ENCODE data around the gene HPS1. TPM values are rescaled to one million over a fixed set of nuclear protein-coding genes. Genes with fewer than 3 reads are reported as not detected.
"Not testable (repeated sequence)": the region's sequence is repeated elsewhere in the genome, so short reads cannot be mapped to it uniquely, and the experiment has no call there.

The HPS1 gene
- total RNA-seq, 2 experiments from 2014 or later = 88.5 to 91.9 TPM

GRCh38 chr10:98396096-98397063, 50.4 kb downstream of the HPS1 start:
- DNase-seq (no peak), ATAC-seq (ENCODE audit: low read depth) (no peak)
- Mint-ChIP-seq H3K27me3 (no peaks in the 10 kb centered on the region), H3K9me3 (no peaks in the 10 kb centered on the region), H3K36me3 (peaks cover 2% of the 10 kb centered on the region), H3K27ac (no peak overlapping the region), H3K4me3 (no peak overlapping the region), H3K4me1 (peaks cover 7% of the 10 kb centered on the region)
- POLR2A ChIA-PET = no interaction called here

- POLR2A ChIA-PET = no interaction called here
- no peak for ATAC-seq (ENCODE audit: low read depth)
- H3K4me1 Mint-ChIP-seq = peaks cover 16% of the 10 kb centered on the region
- no peak for DNase-seq
- no peak overlapping the region for H3K27ac Mint-ChIP-seq
- no peak overlapping the region for H3K4me3 Mint-ChIP-seq
- H3K36me3 Mint-ChIP-seq = peaks cover 2% of the 10 kb centered on the region
- H3K9me3 Mint-ChIP-seq = no peaks in the 10 kb centered on the region
- H3K27me3 Mint-ChIP-seq = no peaks in the 10 kb centered on the region
Observed at GRCh38 chr10:98394851-98395440, 51.8 kb downstream of the HPS1 start.

DNA sequence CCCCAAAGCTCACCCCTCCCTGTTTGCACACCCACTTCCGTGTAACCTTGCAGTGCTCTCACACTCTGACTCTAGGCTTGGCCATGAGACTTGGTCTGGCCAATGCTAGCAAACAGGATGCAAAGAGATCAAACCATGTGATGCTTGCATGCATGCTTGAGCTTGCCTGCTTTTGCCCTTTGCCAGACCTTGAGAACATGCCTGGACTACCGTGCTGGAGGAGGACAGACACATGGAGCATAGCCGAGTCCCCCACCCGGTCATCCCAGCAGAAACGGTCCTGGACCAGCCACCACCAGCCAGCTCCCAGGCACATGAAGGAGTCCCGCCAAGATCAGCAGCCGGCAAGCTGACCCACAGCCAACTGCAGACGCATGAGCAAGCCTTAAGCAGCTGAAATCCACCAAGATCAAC, 55.1 kb downstream of the HPS1 start:
- POLR2A ChIA-PET = interaction anchor here (1.7 kb wide), 1 partner anchor 23 kb away, joined by 8 read pairs; the partner anchor contains the start of gene PYROXD2
- peak overlapping the region; percentile 72 for H3K27ac Mint-ChIP-seq
- peak overlapping the region; percentile 64 for H3K4me3 Mint-ChIP-seq
- H3K27me3 Mint-ChIP-seq = no peaks in the 10 kb centered on the region
- H3K9me3 Mint-ChIP-seq = no peaks in the 10 kb centered on the region
- ATAC-seq (ENCODE audit: low read depth) (peak; percentile 85), DNase-seq (no peak)
- H3K4me1 Mint-ChIP-seq = peaks cover 16% of the 10 kb centered on the region
- H3K36me3 Mint-ChIP-seq = peaks cover 2% of the 10 kb centered on the region

DNA sequence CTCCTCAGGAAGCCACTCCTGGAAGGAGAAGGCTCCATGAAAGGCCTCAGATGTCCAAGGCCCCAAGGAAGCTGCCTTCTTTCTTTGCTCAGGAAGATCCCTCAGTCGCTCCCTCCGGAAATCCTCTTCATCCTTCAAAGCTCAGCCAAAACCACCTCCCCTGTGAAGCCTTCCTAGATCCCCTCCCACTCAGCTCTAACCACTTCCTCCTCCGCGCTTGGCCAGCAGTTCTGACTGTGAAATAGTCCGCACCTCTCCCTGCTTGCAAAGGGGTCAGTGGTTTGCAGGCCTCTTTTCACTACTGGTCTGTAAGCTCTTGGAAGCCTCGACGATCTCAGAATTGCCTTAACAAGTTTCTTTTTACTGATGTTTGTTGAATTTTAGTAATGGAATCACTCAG, 55.7 kb downstream of the HPS1 start:
- H3K27ac Mint-ChIP-seq = peak overlapping the region; percentile 72
- H3K36me3 Mint-ChIP-seq = no peaks in the 10 kb centered on the region
- no peaks in the 10 kb centered on the region for H3K9me3 Mint-ChIP-seq
- POLR2A ChIA-PET = interaction anchor here (1.7 kb wide), 1 partner anchor 24 kb away, joined by 8 read pairs; the partner anchor contains the start of gene PYROXD2
- H3K4me1 Mint-ChIP-seq = peaks cover 16% of the 10 kb centered on the region
- DNase-seq (no peak), ATAC-seq (ENCODE audit: low read depth) (peak; percentile 59)
- peak overlapping the region; percentile 64 for H3K4me3 Mint-ChIP-seq
- no peaks in the 10 kb centered on the region for H3K27me3 Mint-ChIP-seq

- Mint-ChIP-seq H3K27me3 (no peaks in the 10 kb centered on the region), H3K4me1 (peaks cover 16% of the 10 kb centered on the region), H3K4me3 (no peak overlapping the region), H3K27ac (peak overlapping the region; percentile 72), H3K36me3 (no peaks in the 10 kb centered on the region), H3K9me3 (no peaks in the 10 kb centered on the region)
- DNase-seq (no peak), ATAC-seq (ENCODE audit: low read depth) (no peak)
- POLR2A ChIA-PET = no interaction called here
Observed at GRCh38 chr10:98390406-98390805, 56.3 kb downstream of the HPS1 start.

DNA sequence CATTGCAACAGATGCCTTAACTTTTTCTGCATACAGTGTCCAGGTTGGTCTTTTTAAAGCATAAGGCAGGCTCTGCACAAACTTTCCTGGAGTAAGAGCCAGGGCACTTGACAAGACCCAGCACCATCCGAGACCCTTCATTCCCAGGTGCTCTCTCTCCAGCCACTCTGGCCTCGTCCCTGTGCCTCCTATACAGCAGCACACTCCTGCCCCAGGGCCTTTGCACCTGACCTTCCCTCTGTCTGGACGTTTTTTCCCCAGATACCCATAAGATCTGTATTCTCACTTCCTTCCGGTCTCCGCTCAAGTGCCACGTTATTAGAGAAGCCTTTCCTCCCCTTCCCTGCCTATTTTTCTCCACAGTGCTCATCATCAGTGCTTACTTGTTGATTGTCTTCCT, 57.3 kb downstream of the HPS1 start:
- Mint-ChIP-seq H3K9me3 (no peaks in the 10 kb centered on the region), H3K4me1 (peaks cover 16% of the 10 kb centered on the region), H3K36me3 (no peaks in the 10 kb centered on the region), H3K4me3 (no peak overlapping the region), H3K27me3 (no peaks in the 10 kb centered on the region), H3K27ac (no peak overlapping the region)
- no peak for DNase-seq
- no peak for ATAC-seq (ENCODE audit: low read depth)
- POLR2A ChIA-PET = no interaction called here

- H3K36me3 Mint-ChIP-seq = no peaks in the 10 kb centered on the region
- POLR2A ChIA-PET = no interaction called here
- peaks cover 16% of the 10 kb centered on the region for H3K4me1 Mint-ChIP-seq
- no peaks in the 10 kb centered on the region for H3K9me3 Mint-ChIP-seq
- DNase-seq = no peak
- no peak for ATAC-seq (ENCODE audit: low read depth)
- no peak overlapping the region for H3K27ac Mint-ChIP-seq
- no peak overlapping the region for H3K4me3 Mint-ChIP-seq
- no peaks in the 10 kb centered on the region for H3K27me3 Mint-ChIP-seq
Observed at GRCh38 chr10:98388101-98388655, 58.6 kb downstream of the HPS1 start.

- Mint-ChIP-seq H3K27me3 (no peaks in the 10 kb centered on the region), H3K4me3 (no peak overlapping the region), H3K27ac (no peak overlapping the region), H3K4me1 (no peaks in the 10 kb centered on the region), H3K36me3 (no peaks in the 10 kb centered on the region), H3K9me3 (no peaks in the 10 kb centered on the region)
- ATAC-seq (ENCODE audit: low read depth) (no peak), DNase-seq (no peak)
- POLR2A ChIA-PET = no interaction called here
Observed at GRCh38 chr10:98384531-98385133, 62.1 kb downstream of the HPS1 start.

GRCh38 chr10:98383869-98384268, 62.9 kb downstream of the HPS1 start:
- H3K4me1 Mint-ChIP-seq = no peaks in the 10 kb centered on the region
- no peaks in the 10 kb centered on the region for H3K9me3 Mint-ChIP-seq
- no peaks in the 10 kb centered on the region for H3K36me3 Mint-ChIP-seq
- H3K27me3 Mint-ChIP-seq = no peaks in the 10 kb centered on the region
- H3K4me3 Mint-ChIP-seq = no peak overlapping the region
- ATAC-seq (ENCODE audit: low read depth) (no peak), DNase-seq (no peak)
- POLR2A ChIA-PET = no interaction called here
- no peak overlapping the region for H3K27ac Mint-ChIP-seq

DNA sequence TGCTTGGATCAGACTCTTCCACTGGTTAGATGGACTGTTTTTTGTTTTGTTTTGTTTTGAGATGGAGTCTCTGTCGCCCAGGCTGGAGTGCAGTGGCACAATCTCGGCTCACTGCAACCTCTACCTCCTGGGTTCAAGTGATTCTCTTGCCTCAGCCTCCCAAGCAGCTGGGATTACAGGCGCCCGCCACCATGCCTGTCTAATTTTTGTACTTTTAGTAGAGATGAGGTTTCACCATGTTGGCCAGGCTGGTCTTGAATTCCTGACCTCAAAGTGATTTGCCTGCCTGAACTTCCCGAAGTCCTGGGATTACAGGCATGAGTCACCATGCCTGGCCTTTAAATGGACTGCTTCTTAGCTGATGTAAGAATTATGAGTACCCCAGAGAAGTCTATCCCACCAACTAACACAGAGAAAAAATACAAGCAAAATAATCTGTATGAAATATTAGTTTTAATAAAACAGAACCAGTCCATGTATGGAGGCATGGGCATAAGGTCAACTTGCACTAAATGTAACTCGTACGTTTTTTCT, 63.5 kb downstream of the HPS1 start:
- H3K27me3 Mint-ChIP-seq; POLR2A ChIA-PET; H3K4me3 Mint-ChIP-seq; ATAC-seq (ENCODE audit: low read depth); H3K27ac Mint-ChIP-seq; H3K9me3 Mint-ChIP-seq; H3K36me3 Mint-ChIP-seq; DNase-seq; H3K4me1 Mint-ChIP-seq: not testable (repeated sequence)

DNA sequence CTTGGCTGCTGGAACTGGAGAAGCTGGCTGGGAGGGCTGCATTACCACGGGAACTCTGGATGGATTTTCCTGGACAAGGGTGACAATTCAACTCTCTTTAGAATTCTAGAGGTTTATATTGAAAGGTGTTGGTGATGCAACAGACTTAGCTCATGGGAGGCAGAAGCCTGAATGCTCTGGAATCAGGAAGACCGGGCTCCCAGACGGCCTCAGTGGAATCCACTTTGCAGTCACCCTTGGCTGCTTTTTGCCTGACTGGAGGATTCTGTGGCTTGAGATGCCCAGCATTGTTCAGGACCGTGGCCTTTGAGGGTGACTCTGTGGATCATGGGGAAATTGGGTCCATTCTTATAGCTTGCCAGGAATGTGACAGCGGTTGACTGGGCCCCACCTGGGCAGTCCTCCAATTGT, 64.0 kb downstream of the HPS1 start:
- Mint-ChIP-seq H3K4me3 (no peak overlapping the region), H3K36me3 (no peaks in the 10 kb centered on the region), H3K9me3 (peaks cover 1% of the 10 kb centered on the region), H3K27me3 (no peaks in the 10 kb centered on the region), H3K4me1 (no peaks in the 10 kb centered on the region), H3K27ac (no peak overlapping the region)
- POLR2A ChIA-PET = no interaction called here
- DNase-seq = no peak
- no peak for ATAC-seq (ENCODE audit: low read depth)

DNA sequence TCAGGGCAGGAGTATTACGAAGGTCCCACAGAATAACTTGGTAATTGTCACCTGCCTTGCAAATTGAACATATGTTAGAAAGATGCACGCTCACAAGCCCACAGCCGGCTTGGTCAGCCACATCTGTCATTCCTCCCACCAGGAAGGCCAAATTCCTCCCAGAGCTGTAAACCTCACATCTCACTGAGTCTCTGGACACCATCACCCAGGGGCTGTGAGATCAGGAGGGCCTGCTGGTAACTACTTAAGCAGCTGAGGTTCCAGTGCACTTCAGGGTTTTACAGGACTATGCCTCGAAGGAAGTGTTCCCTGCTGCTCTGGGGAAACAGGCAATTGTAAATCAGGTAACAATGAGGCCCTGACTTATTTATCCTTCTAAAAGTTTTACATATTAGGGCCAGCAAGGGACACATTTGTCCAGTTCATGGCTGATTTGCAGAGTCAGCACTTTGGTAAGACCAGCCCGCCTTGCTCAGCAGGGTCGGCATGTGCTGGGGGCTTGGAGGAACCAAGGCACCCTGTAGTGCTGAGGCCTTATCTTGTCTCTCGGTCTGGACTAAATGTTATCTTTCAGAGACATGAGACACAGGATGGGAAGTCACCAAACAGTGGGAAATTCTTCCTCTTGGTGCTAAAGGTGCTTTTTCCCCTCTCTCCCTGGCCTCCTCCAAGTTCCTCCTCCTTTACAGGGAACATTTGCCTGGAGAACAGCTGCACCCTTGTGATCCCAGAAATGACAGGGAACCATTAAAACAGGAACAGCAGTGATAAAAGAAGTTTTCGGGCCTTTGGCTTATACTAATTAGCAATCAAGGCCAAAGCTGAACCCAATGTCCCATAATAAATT, 66.0 kb downstream of the HPS1 start:
- no peaks in the 10 kb centered on the region for H3K36me3 Mint-ChIP-seq
- no peak for ATAC-seq (ENCODE audit: low read depth)
- H3K27ac Mint-ChIP-seq = no peak overlapping the region
- peaks cover 2% of the 10 kb centered on the region for H3K27me3 Mint-ChIP-seq
- no peak overlapping the region for H3K4me3 Mint-ChIP-seq
- DNase-seq = no peak
- POLR2A ChIA-PET = no interaction called here
- H3K4me1 Mint-ChIP-seq = no peaks in the 10 kb centered on the region
- H3K9me3 Mint-ChIP-seq = peaks cover 1% of the 10 kb centered on the region

DNA sequence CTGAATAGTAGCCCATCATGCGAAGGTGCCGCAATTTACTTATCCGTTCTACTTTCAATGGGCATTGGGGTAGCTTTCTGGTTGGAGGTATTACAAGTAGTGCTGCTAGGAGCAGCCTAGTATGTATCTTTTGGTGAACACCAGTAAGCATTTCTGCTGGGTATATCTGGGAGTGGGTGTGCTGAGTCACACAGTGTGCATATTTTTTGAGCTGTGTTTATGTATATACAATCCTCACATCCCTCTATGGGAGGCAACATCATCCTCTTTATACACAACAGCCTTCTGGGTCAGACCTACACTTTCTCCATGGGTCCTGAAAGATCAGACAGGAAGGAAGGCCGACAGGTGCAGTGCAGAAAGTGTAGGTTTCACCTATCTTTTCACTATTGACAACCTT, 68.0 kb downstream of the HPS1 start:
- Mint-ChIP-seq H3K4me3 (no peak overlapping the region), H3K9me3 (peaks cover 1% of the 10 kb centered on the region), H3K4me1 (no peaks in the 10 kb centered on the region), H3K27me3 (peaks cover 2% of the 10 kb centered on the region), H3K27ac (no peak overlapping the region), H3K36me3 (no peaks in the 10 kb centered on the region)
- POLR2A ChIA-PET = no interaction called here
- ATAC-seq (ENCODE audit: low read depth) = no peak
- no peak for DNase-seq
